ENCODE data around the gene PRDM13. TPM values are rescaled to one million over a fixed set of nuclear protein-coding genes. Genes with fewer than 3 reads are reported as not detected.
A peak's percentile ranks its signal among the peaks of the same experiment; 100 is the strongest.

The PRDM13 gene
- total and polyA plus RNA-seq, 4 donors = not detected

GRCh38 chr6:99563056-99563723 is 43.4 kb upstream of the PRDM13 start:
- TF ChIP-seq FOXA1 (IDR thresholded peaks at IDR 0.05) = no peak
- TF ChIP-seq, protein P1, sequence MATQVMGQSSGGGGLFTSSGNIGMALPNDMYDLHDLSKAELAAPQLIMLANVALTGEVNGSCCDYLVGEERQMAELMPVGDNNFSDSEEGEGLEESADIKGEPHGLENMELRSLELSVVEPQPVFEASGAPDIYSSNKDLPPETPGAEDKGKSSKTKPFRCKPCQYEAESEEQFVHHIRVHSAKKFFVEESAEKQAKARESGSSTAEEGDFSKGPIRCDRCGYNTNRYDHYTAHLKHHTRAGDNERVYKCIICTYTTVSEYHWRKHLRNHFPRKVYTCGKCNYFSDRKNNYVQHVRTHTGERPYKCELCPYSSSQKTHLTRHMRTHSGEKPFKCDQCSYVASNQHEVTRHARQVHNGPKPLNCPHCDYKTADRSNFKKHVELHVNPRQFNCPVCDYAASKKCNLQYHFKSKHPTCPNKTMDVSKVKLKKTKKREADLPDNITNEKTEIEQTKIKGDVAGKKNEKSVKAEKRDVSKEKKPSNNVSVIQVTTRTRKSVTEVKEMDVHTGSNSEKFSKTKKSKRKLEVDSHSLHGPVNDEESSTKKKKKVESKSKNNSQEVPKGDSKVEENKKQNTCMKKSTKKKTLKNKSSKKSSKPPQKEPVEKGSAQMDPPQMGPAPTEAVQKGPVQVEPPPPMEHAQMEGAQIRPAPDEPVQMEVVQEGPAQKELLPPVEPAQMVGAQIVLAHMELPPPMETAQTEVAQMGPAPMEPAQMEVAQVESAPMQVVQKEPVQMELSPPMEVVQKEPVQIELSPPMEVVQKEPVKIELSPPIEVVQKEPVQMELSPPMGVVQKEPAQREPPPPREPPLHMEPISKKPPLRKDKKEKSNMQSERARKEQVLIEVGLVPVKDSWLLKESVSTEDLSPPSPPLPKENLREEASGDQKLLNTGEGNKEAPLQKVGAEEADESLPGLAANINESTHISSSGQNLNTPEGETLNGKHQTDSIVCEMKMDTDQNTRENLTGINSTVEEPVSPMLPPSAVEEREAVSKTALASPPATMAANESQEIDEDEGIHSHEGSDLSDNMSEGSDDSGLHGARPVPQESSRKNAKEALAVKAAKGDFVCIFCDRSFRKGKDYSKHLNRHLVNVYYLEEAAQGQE (IDR thresholded peaks at IDR 0.05) = no peak
- TF ChIP-seq RXRA (IDR thresholded peaks at IDR 0.05) = no peak
- TF ChIP-seq JUND (IDR thresholded peaks at IDR 0.05) = no peak
- TF ChIP-seq GABPA (IDR thresholded peaks at IDR 0.05 in 1 of 2, conservative IDR thresholded peaks at IDR 0.05 in 1 of 2) = no peak
- no peak for TF ChIP-seq TAF1 (conservative IDR thresholded peaks at IDR 0.05)
- Histone ChIP-seq H3K27ac (ENCODE audit: low read depth in 1 of 2, low read length in 2 of 2) (no peak overlapping the region), H3K9me3 (ENCODE audit: control insufficient read depth in 4 of 4, low read length in 3 of 4) (no peaks in the 10 kb centered on the region), H3K27me3 (ENCODE audit: control insufficient read depth in 4 of 4, insufficient read depth in 4 of 4, low read length in 3 of 4) (no peaks in the 10 kb centered on the region), H3K9ac (ENCODE audit: low read depth in 1 of 2, low read length in 2 of 2) (no peak overlapping the region), H3K4me3 (ENCODE audit: low read depth in 1 of 3, low read length in 3 of 3) (no peak overlapping the region), H3K4me1 (ENCODE audit: control insufficient read depth in 4 of 4, insufficient read depth in 4 of 4, low read length in 3 of 4) (peaks cover 0 to 11% (median 6%) of the 10 kb centered on the region in 4 donors), H3K36me3 (ENCODE audit: control insufficient read depth in 4 of 4, insufficient read depth in 3 of 4, low read depth in 1 of 4, low read length in 3 of 4) (peaks cover 0 to 5% (median 3%) of the 10 kb centered on the region in 4 donors)
- no peak for DNase-seq (ENCODE audit: low spot score)
- WGBS = 64% methylated on average over 4 of the region's 4 CpGs

GRCh38 chr6:99568103-99568933 is 38.3 kb upstream of the PRDM13 start, which contains the start of gene CCNC:
Gene CCNC, minus strand, starts transcription at chr6:99568660. Its CDS starts 133 bp downstream, at chr6:99568527.
- TF ChIP-seq, protein P2, sequence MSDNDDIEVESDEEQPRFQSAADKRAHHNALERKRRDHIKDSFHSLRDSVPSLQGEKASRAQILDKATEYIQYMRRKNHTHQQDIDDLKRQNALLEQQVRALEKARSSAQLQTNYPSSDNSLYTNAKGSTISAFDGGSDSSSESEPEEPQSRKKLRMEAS (IDR thresholded peaks at IDR 0.05) = peak; percentile 73
- TF ChIP-seq EGR1 (IDR thresholded peaks at IDR 0.05; ENCODE audit: low read depth in 2 of 2) (no peak), TAF1 (conservative IDR thresholded peaks at IDR 0.05) (peak; percentile 98), YY1 (IDR thresholded peaks at IDR 0.05) (peak; percentile 96), FOXA1 (IDR thresholded peaks at IDR 0.05) (peak; percentile 68), HNF4A (conservative IDR thresholded peaks at IDR 0.05) (peak; percentile 36 to 43), RXRA (IDR thresholded peaks at IDR 0.05) (peak; percentile 53 to 58), NR2F2 (IDR thresholded peaks at IDR 0.05) (peak; percentile 93), GABPA (IDR thresholded peaks at IDR 0.05 in 1 of 2, conservative IDR thresholded peaks at IDR 0.05 in 1 of 2) (peak; percentile 69 to 91), SP1 (IDR thresholded peaks at IDR 0.05) (peak; percentile 62), JUND (IDR thresholded peaks at IDR 0.05) (peak in 1 of 2 donors; percentile 19), ATF3 (IDR thresholded peaks at IDR 0.05) (peak; percentile 42), HNF4G (IDR thresholded peaks at IDR 0.05) (no peak), RAD21 (IDR thresholded peaks at IDR 0.05) (peak in 1 of 2 donors; percentile 38), FOXA2 (IDR thresholded peaks at IDR 0.05) (no peak)
- TF ChIP-seq, protein P3, sequence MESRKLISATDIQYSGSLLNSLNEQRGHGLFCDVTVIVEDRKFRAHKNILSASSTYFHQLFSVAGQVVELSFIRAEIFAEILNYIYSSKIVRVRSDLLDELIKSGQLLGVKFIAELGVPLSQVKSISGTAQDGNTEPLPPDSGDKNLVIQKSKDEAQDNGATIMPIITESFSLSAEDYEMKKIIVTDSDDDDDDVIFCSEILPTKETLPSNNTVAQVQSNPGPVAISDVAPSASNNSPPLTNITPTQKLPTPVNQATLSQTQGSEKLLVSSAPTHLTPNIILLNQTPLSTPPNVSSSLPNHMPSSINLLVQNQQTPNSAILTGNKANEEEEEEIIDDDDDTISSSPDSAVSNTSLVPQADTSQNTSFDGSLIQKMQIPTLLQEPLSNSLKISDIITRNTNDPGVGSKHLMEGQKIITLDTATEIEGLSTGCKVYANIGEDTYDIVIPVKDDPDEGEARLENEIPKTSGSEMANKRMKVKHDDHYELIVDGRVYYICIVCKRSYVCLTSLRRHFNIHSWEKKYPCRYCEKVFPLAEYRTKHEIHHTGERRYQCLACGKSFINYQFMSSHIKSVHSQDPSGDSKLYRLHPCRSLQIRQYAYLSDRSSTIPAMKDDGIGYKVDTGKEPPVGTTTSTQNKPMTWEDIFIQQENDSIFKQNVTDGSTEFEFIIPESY (IDR thresholded peaks at IDR 0.05) = peak; percentile 100
- TF ChIP-seq, protein P4, sequence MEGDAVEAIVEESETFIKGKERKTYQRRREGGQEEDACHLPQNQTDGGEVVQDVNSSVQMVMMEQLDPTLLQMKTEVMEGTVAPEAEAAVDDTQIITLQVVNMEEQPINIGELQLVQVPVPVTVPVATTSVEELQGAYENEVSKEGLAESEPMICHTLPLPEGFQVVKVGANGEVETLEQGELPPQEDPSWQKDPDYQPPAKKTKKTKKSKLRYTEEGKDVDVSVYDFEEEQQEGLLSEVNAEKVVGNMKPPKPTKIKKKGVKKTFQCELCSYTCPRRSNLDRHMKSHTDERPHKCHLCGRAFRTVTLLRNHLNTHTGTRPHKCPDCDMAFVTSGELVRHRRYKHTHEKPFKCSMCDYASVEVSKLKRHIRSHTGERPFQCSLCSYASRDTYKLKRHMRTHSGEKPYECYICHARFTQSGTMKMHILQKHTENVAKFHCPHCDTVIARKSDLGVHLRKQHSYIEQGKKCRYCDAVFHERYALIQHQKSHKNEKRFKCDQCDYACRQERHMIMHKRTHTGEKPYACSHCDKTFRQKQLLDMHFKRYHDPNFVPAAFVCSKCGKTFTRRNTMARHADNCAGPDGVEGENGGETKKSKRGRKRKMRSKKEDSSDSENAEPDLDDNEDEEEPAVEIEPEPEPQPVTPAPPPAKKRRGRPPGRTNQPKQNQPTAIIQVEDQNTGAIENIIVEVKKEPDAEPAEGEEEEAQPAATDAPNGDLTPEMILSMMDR (IDR thresholded peaks at IDR 0.05; ENCODE audit: low read depth, low read length, missing input control) = no peak
- TF ChIP-seq, protein P1 (IDR thresholded peaks at IDR 0.05) = peak; percentile 91
- peaks cover 0 to 14% (median 6%) of the 10 kb centered on the region in 4 donors for H3K4me1 ChIP-seq (ENCODE audit: control insufficient read depth in 4 of 4, insufficient read depth in 4 of 4, low read length in 3 of 4)
- H3K9me3 ChIP-seq (ENCODE audit: control insufficient read depth in 4 of 4, low read length in 3 of 4) = peaks cover 0 to 2% (median 0%) of the 10 kb centered on the region in 4 donors
- H3K9ac ChIP-seq (ENCODE audit: low read depth in 1 of 2, low read length in 2 of 2) = peak within 1 kb of the TSS; percentile 95 to 98
- peak within 1 kb of the TSS; percentile 87 to 88 for H3K27ac ChIP-seq (ENCODE audit: low read depth in 1 of 2, low read length in 2 of 2)
- no peaks in the 10 kb centered on the region for H3K27me3 ChIP-seq (ENCODE audit: control insufficient read depth in 4 of 4, insufficient read depth in 4 of 4, low read length in 3 of 4)
- WGBS = under 1% methylated on average over 64 of the region's 64 CpGs
- DNase-seq (ENCODE audit: low spot score) = peak; percentile 87
- no peaks in the 10 kb centered on the region for H3K36me3 ChIP-seq (ENCODE audit: control insufficient read depth in 4 of 4, insufficient read depth in 3 of 4, low read depth in 1 of 4, low read length in 3 of 4)
- H3K4me3 ChIP-seq (ENCODE audit: low read depth in 1 of 3, low read length in 3 of 3) = peak within 1 kb of the TSS; percentile 96 to 98 (median 97)

Measured in liver (tissue), 9 donors.